Sigmoid colon (tissue), 7 donors: ENCODE measurements around the gene DNAJC6. TPM values are rescaled to one million over a fixed set of nuclear protein-coding genes. Genes with fewer than 3 reads are reported as not detected.

Experiments
- DNase-seq: peaks from one replicate; pipeline ENCODE4 v3.0.0-alpha.2; 2019
- H3K27ac ChIP-seq, 4 donors: fragments of 200-600 bp; sonication (generic); one replicate each; pipeline ENCODE4 v1.5.1; 2016 to 2019; ENCODE audit warnings: mild to moderate bottlenecking in 1 of 4
- H3K27me3 ChIP-seq, 3 donors: fragments of 200-600 bp; sonication (generic); one replicate each; pipeline ENCODE4 v1.5.1; 2019; ENCODE audit warnings: mild to moderate bottlenecking in 1 of 3
- H3K36me3 ChIP-seq, 4 donors: fragments of 200-600 bp; sonication (generic); one replicate each; pipeline ENCODE4 v1.5.1; 2016 to 2019
- H3K4me1 ChIP-seq, 4 donors: fragments of 200-600 bp; sonication (generic); one replicate each; pipeline ENCODE4 v1.5.1; 2017 to 2019
- H3K4me3 ChIP-seq, 4 donors: fragments of 200-600 bp; sonication (generic); one replicate each; pipeline ENCODE4 v1.5.1; 2017 to 2019; ENCODE audit warnings: mild to moderate bottlenecking in 2 of 4, moderate library complexity in 1 of 4
- H3K9me3 ChIP-seq, 4 donors: fragments of 200-600 bp in 3 of 4; sonication (generic) in 3 of 4; one replicate each; pipeline versions ENCODE4 v1.5.1 to v1.6.1; 2013 to 2019
- CTCF ChIP-seq, 4 experiments: fragments of 450-650 bp in 3 of 4; fragments of 200-600 bp in 1 of 4; IDR thresholded peaks; one replicate each; pipeline ENCODE4 v1.5.1; 2016 to 2019; ENCODE audit warnings: antibody characterized with exemption in 4 of 4, mild to moderate bottlenecking in 3 of 4, moderate library complexity in 2 of 4
- EP300 ChIP-seq, 4 donors: sonication (generic); formaldehyde crosslinking; IDR thresholded peaks; one replicate each; pipeline ENCODE4 v1.6.1; 2017; ENCODE audit warnings: antibody characterized with exemption in 4 of 4
- POLR2A ChIP-seq, 2 donors: fragments of 450-650 bp; IDR thresholded peaks; one replicate each; pipeline ENCODE4 v1.6.1; 2016; ENCODE audit warnings: antibody characterized with exemption in 2 of 2, mild to moderate bottlenecking in 2 of 2, moderate library complexity in 2 of 2
- POLR2AphosphoS5 ChIP-seq, 4 donors: sonication (generic); formaldehyde crosslinking; IDR thresholded peaks; one replicate each; pipeline ENCODE4 v1.6.1; 2017; ENCODE audit warnings: antibody characterized with exemption in 4 of 4
- WGBS, 2 donors: extraction: QIAGEN DNeasy Blood & Tissue Kit; methylation state at CpG; one replicate each; pipeline ENCODE4 v1.1.7; 2013; 5-methylcytosine and 5-hydroxymethylcytosine counted together
- intact Hi-C: fragments of 100-400 bp; cut with DNase I; formaldehyde crosslinking; loops from one replicate; pipeline ENCODE4 v1.15.1; 2023
- polyA plus RNA-seq, 3 donors: library from polyadenylated mRNA; stranded (reverse); fragments of 200-250 nt; gene quantifications; one replicate each; pipeline ENCODE4 v1.2.3, GENCODE V29; 2013
- total RNA-seq, 4 donors: library from RNA; depleted of rRNA; stranded (reverse); fragments of >200 nt; gene quantifications; one replicate each; pipeline ENCODE4 v1.1.0, GENCODE V29; 2016
- donor health status: healthy with polysubstance abuse.
- donor health status: Bipolar disorder and iron deficiency.
- donor health status: healthy.

The DNAJC6 gene
- total and polyA plus RNA-seq, 7 donors = 0.23 to 7.1 (median 3.9) TPM

GRCh38 chr1:65393928-65394327, 84.6 kb downstream of the DNAJC6 start:
- H3K9me3 ChIP-seq = no peaks in the 10 kb centered on the region
- no peak for TF ChIP-seq POLR2A (IDR thresholded peaks at IDR 0.05)
- no peak for TF ChIP-seq CTCF (IDR thresholded peaks at IDR 0.05)
- TF ChIP-seq EP300 (IDR thresholded peaks at IDR 0.05) = no peak
- TF ChIP-seq POLR2AphosphoS5 (IDR thresholded peaks at IDR 0.05) = no peak
- H3K27ac ChIP-seq = no peak overlapping the region
- H3K27me3 ChIP-seq = no peaks in the 10 kb centered on the region
- H3K4me3 ChIP-seq = no peak overlapping the region
- H3K36me3 ChIP-seq = no peaks in the 10 kb centered on the region
- WGBS, 2 donors = 79 to 90% methylated on average over 1 of the region's 1 CpG
- no peak for DNase-seq
- H3K4me1 ChIP-seq = no peaks in the 10 kb centered on the region
- intact Hi-C loops = no loop called here

GRCh38 chr1:65395887-65396612, 86.7 kb downstream of the DNAJC6 start:
- WGBS, 2 donors = 90 to 92% methylated on average over 3 of the region's 3 CpGs
- no peaks in the 10 kb centered on the region for H3K9me3 ChIP-seq
- no peaks in the 10 kb centered on the region for H3K27me3 ChIP-seq
- no peak for DNase-seq
- no peak overlapping the region for H3K4me3 ChIP-seq
- TF ChIP-seq POLR2AphosphoS5 (IDR thresholded peaks at IDR 0.05) (no peak), CTCF (IDR thresholded peaks at IDR 0.05) (no peak)
- no peaks in the 10 kb centered on the region for H3K36me3 ChIP-seq
- H3K27ac ChIP-seq = no peak overlapping the region
- no peaks in the 10 kb centered on the region for H3K4me1 ChIP-seq
- intact Hi-C loops = no loop called here

DNA sequence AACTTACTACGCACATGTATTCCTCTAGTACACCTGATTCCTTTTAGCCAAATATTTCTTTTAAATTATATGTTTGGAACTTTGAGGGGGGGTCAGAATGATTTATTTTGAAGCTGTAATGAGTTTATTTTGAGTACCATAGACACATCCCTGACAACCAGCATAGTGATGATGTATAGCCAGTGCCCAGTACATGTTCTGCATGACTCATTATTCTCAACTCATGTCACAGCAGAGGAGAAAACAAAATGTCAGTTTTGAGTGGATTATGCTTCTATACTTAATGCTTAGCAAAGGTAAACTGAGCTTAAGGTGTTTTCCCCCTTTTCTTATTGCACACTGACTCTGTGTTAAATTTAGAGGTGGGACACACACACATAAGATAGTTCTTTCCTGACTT, 88.7 kb downstream of the DNAJC6 start:
- Histone ChIP-seq H3K27me3 (no peaks in the 10 kb centered on the region), H3K4me1 (no peaks in the 10 kb centered on the region), H3K36me3 (no peaks in the 10 kb centered on the region), H3K27ac (no peak overlapping the region), H3K9me3 (no peaks in the 10 kb centered on the region), H3K4me3 (no peak overlapping the region)
- no peak for DNase-seq
- TF ChIP-seq POLR2AphosphoS5 (IDR thresholded peaks at IDR 0.05) (no peak), EP300 (IDR thresholded peaks at IDR 0.05) (no peak), CTCF (IDR thresholded peaks at IDR 0.05) (no peak), POLR2A (IDR thresholded peaks at IDR 0.05) (no peak)
- intact Hi-C loops = no loop called here
- 96 to 98% methylated on average over 1 of the region's 1 CpG for WGBS, 2 donors

DNA sequence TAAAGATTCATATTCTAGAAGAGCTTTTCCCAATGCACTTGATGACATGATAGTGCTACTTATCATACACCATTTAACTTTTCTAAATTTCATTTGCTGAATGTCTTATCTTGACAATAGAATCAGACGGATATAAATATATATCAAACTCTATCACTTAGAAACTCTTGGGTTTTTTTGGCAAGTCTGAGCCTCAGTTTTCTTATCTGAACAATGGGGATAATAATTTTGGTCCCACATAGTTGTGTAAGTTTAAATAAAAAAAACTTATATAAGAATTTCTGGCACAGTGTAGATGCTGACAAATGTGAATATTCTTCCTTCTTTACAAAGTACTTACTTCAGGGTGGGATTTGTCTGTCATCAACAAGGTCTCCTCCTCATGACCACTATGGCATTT, 89.7 kb downstream of the DNAJC6 start:
- TF ChIP-seq POLR2AphosphoS5 (IDR thresholded peaks at IDR 0.05) (no peak), CTCF (IDR thresholded peaks at IDR 0.05) (no peak), EP300 (IDR thresholded peaks at IDR 0.05) (no peak), POLR2A (IDR thresholded peaks at IDR 0.05) (no peak)
- Histone ChIP-seq H3K27me3 (no peaks in the 10 kb centered on the region), H3K4me3 (no peak overlapping the region), H3K27ac (no peak overlapping the region), H3K36me3 (no peaks in the 10 kb centered on the region), H3K9me3 (no peaks in the 10 kb centered on the region), H3K4me1 (no peaks in the 10 kb centered on the region)
- 89 to 95% methylated on average over 1 of the region's 1 CpG for WGBS, 2 donors
- DNase-seq = no peak
- intact Hi-C loops = no loop called here

- WGBS, 2 donors = 93% methylated on average over 3 of the region's 3 CpGs
- H3K27ac ChIP-seq = no peak overlapping the region
- DNase-seq = no peak
- H3K4me3 ChIP-seq = no peak overlapping the region
- no peaks in the 10 kb centered on the region for H3K27me3 ChIP-seq
- H3K36me3 ChIP-seq = no peaks in the 10 kb centered on the region
- H3K4me1 ChIP-seq = no peaks in the 10 kb centered on the region
- TF ChIP-seq POLR2A (IDR thresholded peaks at IDR 0.05) (no peak), POLR2AphosphoS5 (IDR thresholded peaks at IDR 0.05) (no peak), CTCF (IDR thresholded peaks at IDR 0.05) (no peak), EP300 (IDR thresholded peaks at IDR 0.05) (no peak)
- H3K9me3 ChIP-seq = no peaks in the 10 kb centered on the region
- intact Hi-C loops = no loop called here
Measured at GRCh38 chr1:65401612-65402011, 92.3 kb downstream of the DNAJC6 start.
